Loucy (cell line): Measurements from ENCODE around the gene DPF1.

ENCODE experiments used
- EZH2phosphoT487 ChIP-seq: fragments of 200-600 bp; IDR thresholded peaks from 2 replicates; pipeline ENCODE4 v1.6.1; 2018; ENCODE audit warnings: antibody characterized with exemption, mild to moderate bottlenecking, moderate library complexity, borderline replicate concordance
- TF ChIP-seq, protein P1 (sequence below): fragments of 200-600 bp; sonication (generic); conservative IDR thresholded peaks from 2 replicates; pipeline ENCODE4 v1.5.1; 2014; ENCODE audit warnings: mild to moderate bottlenecking, antibody characterized with exemption, low read length

- TF ChIP-seq, protein P1, sequence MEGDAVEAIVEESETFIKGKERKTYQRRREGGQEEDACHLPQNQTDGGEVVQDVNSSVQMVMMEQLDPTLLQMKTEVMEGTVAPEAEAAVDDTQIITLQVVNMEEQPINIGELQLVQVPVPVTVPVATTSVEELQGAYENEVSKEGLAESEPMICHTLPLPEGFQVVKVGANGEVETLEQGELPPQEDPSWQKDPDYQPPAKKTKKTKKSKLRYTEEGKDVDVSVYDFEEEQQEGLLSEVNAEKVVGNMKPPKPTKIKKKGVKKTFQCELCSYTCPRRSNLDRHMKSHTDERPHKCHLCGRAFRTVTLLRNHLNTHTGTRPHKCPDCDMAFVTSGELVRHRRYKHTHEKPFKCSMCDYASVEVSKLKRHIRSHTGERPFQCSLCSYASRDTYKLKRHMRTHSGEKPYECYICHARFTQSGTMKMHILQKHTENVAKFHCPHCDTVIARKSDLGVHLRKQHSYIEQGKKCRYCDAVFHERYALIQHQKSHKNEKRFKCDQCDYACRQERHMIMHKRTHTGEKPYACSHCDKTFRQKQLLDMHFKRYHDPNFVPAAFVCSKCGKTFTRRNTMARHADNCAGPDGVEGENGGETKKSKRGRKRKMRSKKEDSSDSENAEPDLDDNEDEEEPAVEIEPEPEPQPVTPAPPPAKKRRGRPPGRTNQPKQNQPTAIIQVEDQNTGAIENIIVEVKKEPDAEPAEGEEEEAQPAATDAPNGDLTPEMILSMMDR, result no peak
- TF ChIP-seq EZH2phosphoT487, result no peak
These were observed 52.0 kb downstream of the DPF1 start for GRCh38 chr19:38172001-38172400.
